ENCODE data around the gene CCDC40.
"Not testable (repeated sequence)": the region's sequence is repeated elsewhere in the genome, so short reads cannot be mapped to it uniquely, and the experiment has no call there.

The CCDC40 gene

GRCh38 chr17:80035937-80036714, at the start of gene CCDC40:
TSS of gene CCDC40 (plus strand) at chr17:80036642. CDS start at chr17:80036663, 21 bp downstream.
- peak; percentile 76 for DNase-seq

DNA sequence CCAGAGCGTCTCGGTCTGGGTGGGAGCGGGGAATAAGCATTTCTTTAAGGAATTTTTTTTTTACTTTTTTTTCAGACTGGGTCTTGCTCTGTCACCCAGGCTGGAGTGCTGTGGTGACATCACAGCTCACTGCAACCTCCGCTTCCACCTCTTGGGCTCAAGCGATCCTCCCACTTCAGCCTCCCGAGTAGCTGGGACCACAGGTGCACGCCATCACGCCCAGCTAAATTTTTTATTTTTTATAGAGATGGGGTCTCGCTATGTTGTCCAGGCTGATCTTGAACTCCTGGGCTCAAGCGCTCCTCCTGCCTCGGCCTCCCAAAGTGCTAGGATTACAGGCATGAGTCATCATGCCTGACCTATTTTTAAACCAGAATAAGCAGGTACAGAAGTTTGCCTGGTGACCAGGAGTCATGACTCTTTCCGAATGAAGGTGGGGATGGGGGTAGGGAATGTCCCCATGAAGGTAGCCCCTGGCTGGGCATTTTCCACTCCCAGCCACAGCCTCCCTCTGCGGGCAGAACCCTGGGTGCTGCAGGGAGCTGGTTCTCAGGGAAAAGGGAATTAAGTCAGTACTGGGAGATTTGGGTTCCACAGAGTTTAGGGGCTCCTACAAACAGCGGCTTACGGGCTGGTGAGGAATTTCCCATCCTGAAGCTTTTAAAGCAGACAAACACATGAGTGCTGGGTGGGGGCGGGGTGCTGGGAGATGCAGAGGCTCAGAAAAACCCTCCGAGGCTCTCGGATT, 49.1 kb upstream of the CCDC40 start:
- DNase-seq = no peak

DNA sequence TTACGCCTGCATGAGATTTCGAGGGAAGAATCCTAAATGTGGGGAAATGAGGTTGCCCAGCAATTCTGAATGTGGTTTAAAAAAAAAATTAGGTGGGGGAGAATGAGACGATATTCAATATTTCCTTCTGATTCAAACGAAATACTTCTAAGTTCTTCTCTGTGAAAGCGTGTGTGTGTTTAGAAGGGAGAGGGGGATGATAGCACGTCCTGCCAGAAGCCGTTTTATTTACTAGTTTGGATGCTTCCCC, 48.6 kb upstream of the CCDC40 start:
- DNase-seq = no peak

DNA sequence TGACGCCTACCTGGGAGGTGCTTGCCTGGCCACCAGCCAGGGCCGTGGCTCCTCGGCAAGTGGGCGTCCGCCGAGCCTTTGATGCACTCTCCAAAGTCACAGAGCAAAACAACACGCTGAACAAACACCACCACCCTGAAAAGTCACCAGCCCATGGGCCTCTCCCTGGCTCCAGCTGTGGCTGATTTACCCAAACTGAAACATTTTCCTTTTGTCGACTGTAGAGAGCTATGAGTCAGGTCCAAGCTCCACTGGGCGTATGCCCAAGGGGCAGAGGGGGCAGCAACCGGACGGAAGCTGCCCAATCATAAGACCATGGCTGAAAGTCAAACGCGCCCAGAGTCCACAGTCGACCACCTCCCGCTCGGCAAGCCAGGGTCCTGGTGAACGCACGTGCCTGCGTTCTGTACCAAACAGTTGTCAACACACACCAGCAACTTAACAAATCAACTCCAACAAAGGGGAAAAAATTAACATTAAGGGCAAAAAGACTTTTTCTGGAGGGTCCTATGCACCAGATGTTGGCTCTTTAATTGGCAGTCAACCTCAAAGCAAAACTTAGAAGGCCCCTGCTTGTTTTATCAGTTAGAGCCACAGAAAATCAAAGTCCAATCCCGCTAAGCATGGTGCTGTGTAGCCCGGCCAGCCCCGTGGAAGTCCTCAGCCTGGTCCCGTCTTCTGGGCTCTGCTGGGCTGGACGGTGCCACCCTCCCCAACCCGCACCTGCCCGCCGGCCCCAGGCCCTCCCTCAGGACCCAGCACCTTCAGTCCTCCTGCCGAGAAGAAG, 48.1 kb upstream of the CCDC40 start:
- DNase-seq = no peak

- no peak for DNase-seq
Measured at GRCh38 chr17:79989106-79989835, 47.2 kb upstream of the CCDC40 start.

DNA sequence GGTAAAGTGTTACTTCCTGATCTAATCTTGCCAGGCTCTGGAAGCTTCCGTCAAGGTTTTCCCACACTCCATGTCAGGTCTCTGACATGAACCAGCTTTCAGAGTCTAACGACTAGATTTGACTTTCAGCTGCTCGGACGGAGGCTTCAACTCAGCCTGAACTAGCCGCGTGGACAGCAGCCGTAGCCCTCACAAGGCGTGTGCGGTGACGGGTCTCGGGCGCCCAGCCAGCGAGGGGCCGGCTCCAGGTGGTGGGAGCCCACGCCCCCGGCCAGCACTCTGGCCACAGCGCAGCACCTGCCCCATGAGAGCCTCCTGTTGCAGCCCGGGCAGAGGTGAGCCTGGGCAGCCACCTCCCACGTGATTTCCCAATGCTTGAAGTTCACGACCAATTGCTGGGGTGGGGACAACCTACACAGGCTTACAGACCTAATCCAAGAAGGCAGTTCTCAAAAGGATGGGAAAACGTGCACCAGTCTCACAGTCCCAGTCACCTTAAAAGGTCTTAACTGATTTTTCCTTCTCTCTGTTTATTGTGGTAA, 46.3 kb upstream of the CCDC40 start:
- no peak for DNase-seq

DNA sequence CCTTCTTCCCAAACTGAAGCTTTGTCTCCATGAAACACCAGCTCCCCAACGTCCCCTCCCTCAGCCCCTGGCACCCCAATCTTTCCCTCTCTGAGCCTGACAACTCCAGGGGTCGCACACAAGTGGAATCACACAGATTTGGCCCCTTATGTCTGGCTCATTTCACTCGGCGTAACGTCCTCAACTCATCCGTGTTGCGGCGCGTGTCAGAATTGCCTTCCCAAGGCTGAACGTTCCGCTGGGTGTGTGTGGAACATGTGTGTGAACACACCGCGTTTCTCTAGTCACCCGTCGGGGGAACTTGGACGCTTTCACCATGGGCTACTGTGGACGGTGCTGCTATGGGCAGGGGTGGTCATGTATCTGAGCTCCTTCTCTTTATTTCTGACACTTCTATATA, 45.7 kb upstream of the CCDC40 start:
- no peak for DNase-seq

DNA sequence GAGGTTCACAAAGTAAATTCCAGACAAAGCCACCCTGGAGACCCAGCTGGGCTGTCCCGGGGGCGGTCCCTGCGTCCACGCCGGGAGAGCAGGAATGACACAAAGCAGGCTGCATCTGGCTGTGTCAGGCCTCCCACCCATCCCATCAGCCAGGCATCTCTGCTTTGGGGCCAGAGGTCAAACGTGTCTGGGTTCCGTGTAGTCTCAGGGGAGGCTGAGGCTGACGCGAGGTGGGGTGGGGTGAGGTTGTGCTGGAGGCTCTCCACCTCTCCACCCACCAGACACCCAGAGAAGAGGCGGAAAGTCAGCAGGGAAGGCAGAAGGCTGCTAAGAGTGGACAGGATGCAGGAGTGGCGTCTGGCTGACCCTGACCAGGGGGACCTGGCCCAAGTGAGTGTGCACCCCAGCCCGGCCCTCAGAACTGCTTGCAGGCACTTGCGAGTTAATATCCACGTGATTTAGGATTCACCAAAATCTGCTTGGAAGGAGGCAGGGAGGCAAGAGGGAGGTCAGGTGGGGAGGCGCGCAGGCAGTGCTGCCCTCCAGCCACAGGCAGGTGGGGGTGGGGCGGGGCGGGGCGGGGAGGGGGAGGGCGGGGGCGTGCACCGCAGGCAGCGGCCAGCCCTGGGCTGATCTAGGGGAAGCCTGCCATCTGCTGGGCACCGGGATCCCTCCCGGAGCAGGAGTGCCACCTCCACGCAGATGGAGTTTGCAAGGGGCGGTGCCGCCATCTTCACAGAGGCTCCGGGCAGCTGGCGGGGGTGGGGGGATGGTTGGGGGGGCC, 45.1 kb upstream of the CCDC40 start:
- peak; percentile 83 for DNase-seq

DNA sequence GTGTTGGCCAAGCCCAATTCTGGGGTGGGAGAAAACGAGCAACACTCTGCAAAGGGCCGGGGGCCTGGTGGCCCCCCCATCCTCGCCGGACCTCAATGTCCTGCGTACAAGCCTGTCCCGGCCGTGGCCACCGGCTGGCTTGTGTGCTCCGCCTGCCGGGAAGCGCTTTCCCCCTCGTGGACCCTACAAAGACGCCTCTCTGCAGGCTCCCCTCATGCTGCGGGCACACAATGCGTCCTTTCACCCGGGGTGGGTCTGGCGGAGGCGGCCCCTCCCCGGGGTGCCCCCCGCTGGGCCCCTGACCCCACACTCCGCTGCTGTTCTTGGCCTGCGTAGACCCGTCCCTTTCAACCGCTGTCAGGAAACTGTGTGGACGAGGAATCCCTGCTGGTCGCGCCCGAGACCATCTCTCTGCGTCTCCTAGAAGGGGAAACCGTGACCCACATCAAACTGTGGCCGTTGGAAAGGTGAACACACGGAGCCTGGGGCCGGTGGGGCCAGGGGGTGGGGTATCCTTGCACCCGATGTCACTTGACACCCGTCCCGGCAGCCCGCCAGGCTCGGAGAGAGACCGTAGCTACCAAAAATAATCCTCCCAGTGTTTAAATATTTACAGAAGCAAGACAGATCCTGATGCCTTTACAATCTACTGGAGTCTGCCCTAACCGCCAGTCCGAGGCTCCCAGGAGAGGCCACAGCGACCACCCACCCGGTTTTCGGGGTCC, 44.4 kb upstream of the CCDC40 start:
- no peak for DNase-seq

- no peak for DNase-seq
Measured at GRCh38 chr17:79992649-79993389, 43.6 kb upstream of the CCDC40 start.

- DNase-seq = peak; percentile 28
Measured at GRCh38 chr17:79993390-79994227, 42.8 kb upstream of the CCDC40 start.

GRCh38 chr17:79994228-79994569, 42.2 kb upstream of the CCDC40 start:
- DNase-seq = not testable (repeated sequence)

DNA sequence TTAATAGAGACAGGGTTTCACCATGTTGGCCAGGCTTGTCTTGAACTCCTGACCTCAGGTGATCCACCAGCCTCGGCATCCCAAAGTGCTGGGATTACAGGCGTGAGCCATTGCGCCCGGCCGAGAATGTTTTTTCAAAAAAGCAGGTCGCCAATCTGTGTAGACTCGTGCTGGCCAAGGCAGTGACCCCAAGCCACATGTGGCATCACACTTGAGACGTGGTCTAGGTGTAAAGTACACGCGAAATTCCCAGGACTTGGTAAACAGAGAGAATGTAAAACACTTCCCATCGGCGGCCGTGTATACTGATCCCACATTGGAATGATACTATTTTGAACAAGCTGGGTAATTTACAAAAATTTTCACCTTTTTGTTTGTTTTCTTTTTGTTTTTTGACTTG, 41.8 kb upstream of the CCDC40 start:
- DNase-seq = no peak

DNA sequence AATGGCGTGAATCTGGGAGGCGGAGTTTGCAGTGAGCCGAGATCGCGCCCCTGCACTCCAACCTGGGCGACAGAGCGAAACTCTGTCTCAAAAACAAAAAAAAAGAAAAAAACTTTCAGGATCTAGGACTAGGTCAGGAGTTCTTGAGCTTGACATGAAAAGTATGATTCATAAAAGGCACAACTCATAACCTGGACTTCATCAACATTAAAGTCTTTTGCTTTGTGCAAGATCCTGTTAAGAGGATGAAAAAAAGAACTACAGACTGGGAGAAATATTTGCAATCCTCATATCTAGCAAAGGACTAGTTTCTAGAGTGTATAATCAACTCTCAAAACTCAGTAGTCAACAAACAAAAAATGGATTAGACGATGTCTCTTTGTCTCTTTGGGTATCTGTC, 40.7 kb upstream of the CCDC40 start:
- no peak for DNase-seq

GRCh38 chr17:79996291-79996690, 40.2 kb upstream of the CCDC40 start:
- DNase-seq = no peak

DNA sequence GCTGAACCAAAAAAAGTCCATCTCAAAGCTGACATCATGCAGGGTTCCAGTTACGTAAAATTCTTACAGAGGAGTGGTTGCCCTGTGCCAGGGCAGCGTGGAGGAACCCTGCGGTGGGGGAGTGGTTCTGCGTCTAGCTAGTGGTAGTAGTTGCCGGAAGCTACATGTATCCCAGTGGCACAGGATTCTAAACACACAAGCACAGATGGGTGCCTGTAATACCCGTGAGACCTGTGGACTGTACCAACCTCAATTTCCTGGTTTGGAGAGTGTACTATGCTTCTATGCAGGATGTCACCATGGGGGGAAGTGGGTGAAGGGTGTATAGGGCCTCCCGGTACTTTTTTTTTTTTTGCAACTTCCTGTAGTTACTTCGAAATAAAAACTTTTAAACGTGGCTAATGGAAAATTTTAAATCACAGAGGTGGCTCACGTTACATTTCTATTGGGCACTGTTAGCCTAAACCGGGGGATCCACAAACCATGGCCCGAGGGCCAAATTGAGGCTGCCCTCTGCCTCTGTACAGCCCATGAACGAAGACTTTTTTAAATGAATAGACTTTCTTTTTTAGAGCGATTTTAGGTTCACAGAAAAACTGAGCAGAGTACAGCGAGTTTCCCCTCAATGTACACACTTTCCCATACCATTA, 39.3 kb upstream of the CCDC40 start:
- peak; percentile 71 for DNase-seq

DNA sequence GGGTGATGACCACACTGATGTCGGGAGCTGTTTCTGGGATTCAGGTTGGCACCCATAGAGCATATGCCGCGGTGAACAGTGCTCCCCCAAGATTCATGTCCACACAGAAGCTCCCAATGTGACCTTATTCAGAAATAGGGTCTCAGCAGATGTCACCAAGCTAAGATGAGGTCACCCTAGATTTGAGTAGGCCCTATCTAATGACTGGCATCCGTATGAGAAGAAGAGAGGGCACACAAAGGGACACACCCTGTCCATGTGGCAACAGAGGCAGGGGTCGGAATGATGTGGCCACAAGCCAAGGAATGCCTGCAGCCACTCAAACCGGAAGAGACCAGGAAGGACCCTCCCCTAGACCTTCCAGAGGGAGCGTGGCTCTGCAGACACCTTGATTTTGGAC, 36.3 kb upstream of the CCDC40 start:
- DNase-seq = no peak

DNA sequence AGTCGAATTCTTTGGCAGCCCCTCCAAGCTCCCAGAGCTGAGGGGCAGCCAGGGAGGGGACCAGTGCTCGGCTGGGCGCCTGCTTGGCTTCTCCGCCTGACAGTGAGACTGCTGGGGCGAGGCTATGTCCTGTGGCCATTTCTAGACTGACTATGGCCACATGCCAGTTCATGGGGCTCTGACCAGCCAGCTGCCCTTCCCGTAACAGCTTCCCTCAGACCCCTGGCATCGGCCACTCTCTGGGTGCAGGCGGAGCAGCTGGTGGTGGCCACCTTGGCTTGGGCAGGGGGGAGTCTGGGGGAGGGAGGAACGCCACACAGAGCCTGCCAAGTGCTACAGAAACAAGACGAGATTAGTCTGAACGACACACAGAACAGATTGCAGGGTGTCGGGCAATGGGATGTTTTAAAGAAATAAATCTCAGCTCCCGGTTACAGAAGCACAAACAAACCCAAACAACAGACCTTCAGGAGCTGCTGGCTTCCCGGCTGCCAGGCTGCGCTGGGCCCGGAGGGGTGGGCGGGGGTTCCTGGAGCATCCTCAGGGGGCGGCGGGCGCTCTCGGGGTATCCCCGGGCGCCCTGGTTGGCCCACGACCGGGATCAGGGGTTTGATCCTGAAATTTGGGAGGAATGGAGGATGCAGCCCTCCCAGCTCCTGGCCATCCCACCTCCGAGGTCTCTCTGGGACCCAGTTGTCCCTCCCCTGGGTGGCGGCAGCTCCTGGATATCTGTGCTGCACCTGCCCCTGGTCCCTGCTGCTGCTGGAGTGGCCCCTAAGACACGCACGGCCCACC, 35.3 kb upstream of the CCDC40 start:
- no peak for DNase-seq
